GM12874 (cell line): ENCODE measurements around the gene KAT5.

Source experiments
- TF ChIP-seq, protein P1 (sequence below): IDR thresholded peaks from 2 replicates; pipeline ENCODE4 v1.5.1; 2011; ENCODE audit warnings: low read depth, mild to moderate bottlenecking, control low read depth, low read length, moderate library complexity; ENCODE audit not compliant: insufficient read depth

KAT5 gene

DNA sequence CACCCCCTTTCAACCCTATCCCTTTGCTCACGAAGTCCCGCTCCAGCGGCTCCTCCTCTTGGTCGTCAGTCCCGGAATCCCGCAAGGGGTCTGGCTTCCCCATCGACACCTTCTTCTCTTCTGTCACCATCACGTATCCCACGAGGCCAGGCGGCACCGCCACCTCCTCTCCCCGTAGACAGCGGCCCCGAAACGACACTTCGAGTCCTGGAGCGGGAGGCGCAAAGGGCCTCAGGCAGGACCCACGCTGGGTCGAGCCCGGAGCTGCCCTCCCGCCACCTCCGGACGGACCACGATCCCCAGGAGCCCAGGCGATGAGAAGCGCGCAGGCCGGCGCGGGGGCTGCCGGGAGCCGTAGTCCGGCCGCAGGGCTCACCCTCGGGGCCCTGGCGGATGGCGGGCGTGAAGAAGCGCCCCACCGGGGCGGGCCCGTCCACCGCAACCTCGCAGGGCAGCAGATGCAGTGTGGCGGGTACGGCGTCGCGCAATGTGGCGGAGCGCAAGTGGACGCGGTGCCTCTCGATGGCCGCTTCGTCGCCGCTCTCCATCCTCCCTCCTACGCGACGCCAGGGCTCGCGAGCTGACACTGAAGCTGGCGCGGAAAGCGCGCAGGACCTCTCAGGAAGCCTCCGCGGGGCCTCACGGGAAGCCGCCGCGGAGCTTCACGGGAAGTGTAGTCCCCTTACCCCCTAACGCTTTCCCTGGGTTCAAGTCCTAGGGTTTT is 8.3 kb downstream of the KAT5 start, which contains the start of gene RNASEH2C:
TSS of gene RNASEH2C (minus strand) at position 588 of the 724 bp plus-strand sequence. CDS start at position 548, 40 bp downstream.
- TF ChIP-seq, protein P1, sequence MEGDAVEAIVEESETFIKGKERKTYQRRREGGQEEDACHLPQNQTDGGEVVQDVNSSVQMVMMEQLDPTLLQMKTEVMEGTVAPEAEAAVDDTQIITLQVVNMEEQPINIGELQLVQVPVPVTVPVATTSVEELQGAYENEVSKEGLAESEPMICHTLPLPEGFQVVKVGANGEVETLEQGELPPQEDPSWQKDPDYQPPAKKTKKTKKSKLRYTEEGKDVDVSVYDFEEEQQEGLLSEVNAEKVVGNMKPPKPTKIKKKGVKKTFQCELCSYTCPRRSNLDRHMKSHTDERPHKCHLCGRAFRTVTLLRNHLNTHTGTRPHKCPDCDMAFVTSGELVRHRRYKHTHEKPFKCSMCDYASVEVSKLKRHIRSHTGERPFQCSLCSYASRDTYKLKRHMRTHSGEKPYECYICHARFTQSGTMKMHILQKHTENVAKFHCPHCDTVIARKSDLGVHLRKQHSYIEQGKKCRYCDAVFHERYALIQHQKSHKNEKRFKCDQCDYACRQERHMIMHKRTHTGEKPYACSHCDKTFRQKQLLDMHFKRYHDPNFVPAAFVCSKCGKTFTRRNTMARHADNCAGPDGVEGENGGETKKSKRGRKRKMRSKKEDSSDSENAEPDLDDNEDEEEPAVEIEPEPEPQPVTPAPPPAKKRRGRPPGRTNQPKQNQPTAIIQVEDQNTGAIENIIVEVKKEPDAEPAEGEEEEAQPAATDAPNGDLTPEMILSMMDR, result no peak

DNA sequence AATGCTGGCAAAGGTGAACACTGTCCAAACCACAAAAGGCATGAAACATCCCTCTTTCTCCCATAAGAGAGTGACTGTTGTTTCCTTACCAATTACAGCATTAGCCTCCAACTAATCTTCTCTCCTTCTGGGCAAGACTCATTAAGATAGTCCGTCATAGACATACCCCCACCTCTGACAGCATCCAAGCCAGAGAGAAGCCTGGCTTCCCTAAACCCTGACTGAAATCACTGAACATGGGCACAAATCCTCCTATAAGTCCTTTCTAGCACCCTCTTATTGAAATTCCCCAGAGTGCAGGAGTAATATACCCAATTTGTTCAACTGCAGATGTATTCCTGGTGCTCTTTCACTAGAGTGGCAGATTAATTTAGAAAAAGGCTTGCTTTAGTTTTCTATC is 10.2 kb downstream of the KAT5 start:
- TF ChIP-seq, protein P1, result no peak

DNA sequence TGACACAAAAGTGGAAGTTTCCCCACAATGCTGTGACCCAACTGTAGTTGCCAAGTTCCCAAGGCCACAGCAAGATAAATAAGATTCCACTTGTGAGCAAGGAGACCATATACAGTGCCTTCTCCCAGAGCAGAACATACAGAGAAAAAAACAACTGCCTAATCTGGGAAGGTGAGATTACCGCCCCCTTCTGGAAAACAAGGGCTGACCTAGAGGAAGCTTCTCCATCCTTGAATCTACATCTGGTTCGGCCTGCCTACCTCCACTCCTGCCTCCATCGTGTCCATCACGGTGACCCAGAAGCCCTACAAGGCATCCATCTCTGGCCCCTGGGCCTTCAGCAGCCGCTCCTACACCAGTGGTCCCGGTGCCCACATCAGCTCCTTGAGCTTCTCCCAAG is 14.6 kb downstream of the KAT5 start:
- TF ChIP-seq, protein P1, result no peak

DNA sequence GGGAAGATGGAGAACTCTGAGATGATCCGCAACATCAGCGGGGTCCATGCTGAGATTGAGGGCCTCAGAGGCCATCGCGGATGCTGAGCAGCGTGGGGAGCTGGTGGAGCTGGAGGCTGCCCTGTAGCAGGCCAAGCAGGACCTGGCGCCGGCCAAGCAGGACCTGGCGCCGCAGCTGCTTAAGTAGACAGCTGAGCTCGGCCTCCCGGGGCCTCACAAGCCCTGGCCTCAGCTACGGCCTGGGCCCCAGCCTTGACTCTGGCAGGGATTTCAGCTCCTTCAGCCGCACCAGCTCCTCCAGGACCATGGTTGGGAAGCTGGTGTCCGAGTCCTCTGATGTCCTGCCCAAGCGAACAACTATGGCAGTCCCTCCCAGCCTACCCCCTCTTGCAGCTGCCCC is 15.8 kb downstream of the KAT5 start:
- TF ChIP-seq, protein P1, result no peak

DNA sequence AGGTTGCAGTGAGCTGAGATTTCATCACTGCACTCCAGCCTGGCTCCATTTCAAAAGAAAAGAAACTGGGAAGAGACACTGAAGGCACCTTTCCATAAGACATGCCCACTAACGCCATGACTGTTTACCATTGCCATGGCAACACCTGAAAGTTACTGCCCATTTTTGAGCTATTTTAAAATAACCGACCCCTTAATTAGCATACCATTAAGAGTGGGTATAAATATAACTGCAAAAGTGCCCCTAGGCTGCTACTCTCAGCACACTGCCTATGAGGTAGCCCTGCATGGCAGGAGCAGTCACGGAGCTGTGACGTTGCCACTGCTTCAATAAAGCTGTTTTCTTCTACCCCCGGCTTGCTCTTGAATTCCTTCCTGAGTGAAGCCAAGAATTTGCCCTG is 18.4 kb downstream of the KAT5 start:
- TF ChIP-seq, protein P1, result no peak

DNA sequence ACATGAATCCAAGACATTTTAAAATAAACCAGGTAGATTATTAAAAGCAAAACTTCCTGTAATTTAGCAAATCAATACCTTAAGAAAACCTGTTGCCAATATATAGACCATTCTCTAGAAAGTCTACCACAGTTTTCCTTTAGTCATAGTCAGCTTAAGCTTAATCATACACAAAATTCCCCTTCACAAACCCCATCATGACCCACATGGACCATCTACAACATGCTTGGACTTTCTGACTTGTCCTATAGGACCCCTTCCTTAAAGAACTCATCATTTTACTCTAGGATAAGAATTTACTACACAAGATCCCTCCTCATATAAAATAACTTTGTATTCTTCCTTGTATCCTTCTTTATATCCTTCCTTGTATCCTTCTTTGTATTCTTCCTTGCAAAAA is 24.8 kb downstream of the KAT5 start:
- TF ChIP-seq, protein P1, result no peak

DNA sequence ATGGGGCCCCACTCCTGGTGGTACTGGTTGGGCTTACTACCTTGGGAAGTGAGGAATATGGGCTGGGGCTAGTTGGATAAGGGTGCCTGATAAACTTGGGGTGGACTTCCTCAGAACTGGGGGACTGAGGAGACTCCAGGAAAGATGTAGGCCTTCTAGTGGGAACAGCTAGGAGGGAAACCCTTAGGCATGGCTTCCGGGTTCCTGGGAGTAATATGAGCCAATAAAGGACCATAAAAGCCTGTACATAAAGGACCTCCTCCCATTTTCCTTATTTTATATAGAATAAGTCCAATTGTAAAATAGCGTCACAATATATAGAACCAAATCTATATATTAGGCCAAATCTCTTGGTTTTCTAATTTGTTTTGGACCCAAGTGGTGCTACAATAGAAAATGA is 27.0 kb downstream of the KAT5 start:
- TF ChIP-seq, protein P1, result no peak

DNA sequence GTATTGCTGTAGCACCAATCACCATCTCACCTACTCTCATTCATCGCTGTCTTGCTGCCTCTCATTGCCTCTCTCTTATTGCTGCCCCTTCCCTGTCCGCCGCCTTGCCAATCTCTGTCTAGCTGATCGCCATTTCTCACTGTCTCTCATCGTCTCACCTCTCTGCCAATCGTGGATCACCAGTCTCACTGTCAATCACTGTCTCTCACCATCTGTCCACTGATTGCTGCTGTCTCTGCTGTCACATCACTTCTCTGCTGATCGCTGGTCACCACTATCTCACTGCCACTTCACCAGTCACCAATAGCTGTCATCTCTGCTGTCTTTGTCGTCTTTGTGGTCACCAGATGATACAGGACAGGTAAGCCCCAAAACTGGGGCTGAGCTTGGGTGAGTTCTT is 29.1 kb downstream of the KAT5 start:
- TF ChIP-seq, protein P1, result no peak
